WTC11 (cell line): ENCODE measurements around the gene PLD5. TPM values are rescaled to one million over a fixed set of nuclear protein-coding genes. Genes with fewer than 3 reads are reported as not detected.

Source experiments
- ETV6 ChIP-seq: sonication (generic); formaldehyde crosslinking; IDR thresholded peaks from 2 replicates; pipeline ENCODE4 v1.8.1; 2022; ENCODE audit warnings: mild to moderate bottlenecking, missing genetic modification reagents
- FOXP1 ChIP-seq: sonication (generic); formaldehyde crosslinking; IDR thresholded peaks from 2 replicates; pipeline ENCODE4 v1.8.0; 2022; ENCODE audit warnings: missing genetic modification reagents, mild to moderate bottlenecking, moderate library complexity, borderline replicate concordance
- GRHL2 ChIP-seq: fragments of 250-450 bp; sonication (Bioruptor Pico); IDR thresholded peaks from 2 replicates; pipeline ENCODE4 v1.8.0; 2022; ENCODE audit warnings: mild to moderate bottlenecking, moderate library complexity; ENCODE audit not compliant: insufficient replicate concordance, severe bottlenecking
- IRF2 ChIP-seq: sonication (generic); formaldehyde crosslinking; IDR thresholded peaks from 2 replicates; pipeline ENCODE4 v1.8.0; 2022; ENCODE audit warnings: low read depth, missing genetic modification reagents, borderline replicate concordance
- KAT7 ChIP-seq: sonication (generic); formaldehyde crosslinking; IDR thresholded peaks from 2 replicates; pipeline ENCODE4 v1.8.1; 2023; ENCODE audit warnings: missing genetic modification reagents, mild to moderate bottlenecking, borderline replicate concordance
- MYBL2 ChIP-seq: sonication (generic); formaldehyde crosslinking; IDR thresholded peaks from 2 replicates; pipeline ENCODE4 v1.8.1; 2023; ENCODE audit warnings: mild to moderate bottlenecking, moderate library complexity, missing genetic modification reagents
- SMAD3 ChIP-seq: sonication (generic); formaldehyde crosslinking; IDR thresholded peaks from 2 replicates; pipeline ENCODE4 v1.8.0; 2022; ENCODE audit warnings: missing genetic modification reagents, mild to moderate bottlenecking, borderline replicate concordance
- SP1 ChIP-seq: sonication (generic); formaldehyde crosslinking; conservative IDR thresholded peaks from 2 replicates; pipeline ENCODE4 v1.8.1; 2022; ENCODE audit warnings: missing genetic modification reagents
- TCF7 ChIP-seq: sonication (generic); formaldehyde crosslinking; IDR thresholded peaks from 2 replicates; pipeline ENCODE4 v1.8.0; 2022; ENCODE audit warnings: mild to moderate bottlenecking, low read depth, missing genetic modification reagents, moderate library complexity
- ZNF317 ChIP-seq: sonication (generic); formaldehyde crosslinking; IDR thresholded peaks from 2 replicates; pipeline ENCODE4 v1.8.1; 2023; ENCODE audit warnings: low read depth, mild to moderate bottlenecking, moderate library complexity, missing genetic modification reagents, borderline replicate concordance
- ZNF423 ChIP-seq: fragments of 250-450 bp; sonication (Bioruptor Pico); IDR thresholded peaks from 2 replicates; pipeline ENCODE4 v2.1.2; 2022; ENCODE audit warnings: mild to moderate bottlenecking, moderate library complexity
- total RNA-seq: library from RNA; stranded (reverse); gene quantifications from 3 replicates; pipeline ENCODE4 v1.2.3, GENCODE V29; 2021
- TF ChIP-seq, protein P1 (sequence below): sonication (generic); formaldehyde crosslinking; IDR thresholded peaks from 2 replicates; pipeline ENCODE4 v1.8.0; 2022; ENCODE audit warnings: mild to moderate bottlenecking, missing genetic modification reagents
- TF ChIP-seq, protein P2 (sequence below): sonication (generic); formaldehyde crosslinking; IDR thresholded peaks from 2 replicates; pipeline ENCODE4 v1.8.1; 2022; ENCODE audit warnings: missing genetic modification reagents, borderline replicate concordance
- TF ChIP-seq, protein P3 (sequence below): sonication (generic); formaldehyde crosslinking; IDR thresholded peaks from 2 replicates; pipeline ENCODE4 v1.8.0; 2022; ENCODE audit warnings: mild to moderate bottlenecking, missing genetic modification reagents
- TF ChIP-seq, protein P4 (sequence below): fragments of 200-600 bp; IDR thresholded peaks from 2 replicates; pipeline ENCODE4 v1.8.0; 2022; ENCODE audit warnings: antibody characterized with exemption
- TF ChIP-seq, protein P5 (sequence below): sonication (generic); formaldehyde crosslinking; IDR thresholded peaks from 2 replicates; pipeline ENCODE4 v1.8.1; 2023; ENCODE audit warnings: mild to moderate bottlenecking, missing genetic modification reagents, borderline replicate concordance
- TF ChIP-seq, protein P6 (sequence below): sonication (generic); formaldehyde crosslinking; IDR thresholded peaks from 2 replicates; pipeline ENCODE4 v1.8.1; 2023; ENCODE audit warnings: mild to moderate bottlenecking, moderate library complexity, missing genetic modification reagents
- TF ChIP-seq, protein P7 (sequence below): sonication (generic); formaldehyde crosslinking; IDR thresholded peaks from 2 replicates; pipeline ENCODE4 v1.8.0; 2022; ENCODE audit warnings: missing genetic modification reagents
- TF ChIP-seq, protein P8 (sequence below): sonication (generic); formaldehyde crosslinking; IDR thresholded peaks from 2 replicates; pipeline ENCODE4 v1.8.1; 2022; ENCODE audit warnings: low read depth, mild to moderate bottlenecking, moderate library complexity, missing genetic modification reagents, borderline replicate concordance

Gene PLD5
- total RNA-seq, 1 experiment from 2014 or later, result 6.4 TPM

DNA sequence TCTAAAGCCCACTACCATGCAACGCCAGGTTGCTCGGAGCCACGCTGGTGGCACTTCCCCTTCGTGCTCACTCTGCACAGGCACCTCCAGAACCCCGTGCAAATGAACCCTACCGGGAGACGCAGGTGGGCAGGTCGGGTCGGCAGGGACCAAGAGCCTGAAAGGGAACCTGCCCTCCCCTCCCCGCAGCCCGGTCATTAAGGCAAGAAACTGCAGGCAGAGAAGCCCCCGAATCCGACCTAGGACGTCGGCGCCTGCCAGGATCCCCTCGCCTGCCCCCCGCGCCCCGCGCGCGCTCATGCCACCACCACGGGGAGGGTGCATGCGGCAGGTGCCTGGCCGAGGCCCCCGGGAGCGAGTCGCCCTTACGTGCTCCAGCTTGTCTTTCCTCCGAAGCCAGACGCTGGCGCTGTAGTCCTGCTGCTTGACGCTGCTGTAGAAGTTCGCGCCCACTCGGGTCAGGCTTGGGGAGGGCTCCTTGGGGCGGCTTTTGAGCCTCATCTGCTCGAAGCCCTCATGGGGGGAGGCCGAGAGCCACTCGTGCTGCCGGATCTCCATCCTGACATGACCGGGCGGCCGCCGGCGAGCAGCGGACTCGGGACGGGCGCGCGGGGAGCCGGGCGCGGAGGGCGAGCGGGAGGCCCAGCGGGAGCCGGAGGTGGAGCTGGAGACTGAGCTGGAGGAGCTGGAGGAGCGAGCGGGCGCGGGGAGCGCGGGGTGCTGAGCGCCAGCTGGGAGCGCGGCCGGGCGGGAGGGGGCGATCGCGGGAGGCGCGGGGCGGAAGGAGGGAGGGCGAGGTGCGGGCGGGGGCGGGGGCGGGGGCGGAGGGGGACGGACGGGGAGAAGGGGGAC, 552 bp downstream of the PLD5 start (continued):
- TF ChIP-seq, protein P1, sequence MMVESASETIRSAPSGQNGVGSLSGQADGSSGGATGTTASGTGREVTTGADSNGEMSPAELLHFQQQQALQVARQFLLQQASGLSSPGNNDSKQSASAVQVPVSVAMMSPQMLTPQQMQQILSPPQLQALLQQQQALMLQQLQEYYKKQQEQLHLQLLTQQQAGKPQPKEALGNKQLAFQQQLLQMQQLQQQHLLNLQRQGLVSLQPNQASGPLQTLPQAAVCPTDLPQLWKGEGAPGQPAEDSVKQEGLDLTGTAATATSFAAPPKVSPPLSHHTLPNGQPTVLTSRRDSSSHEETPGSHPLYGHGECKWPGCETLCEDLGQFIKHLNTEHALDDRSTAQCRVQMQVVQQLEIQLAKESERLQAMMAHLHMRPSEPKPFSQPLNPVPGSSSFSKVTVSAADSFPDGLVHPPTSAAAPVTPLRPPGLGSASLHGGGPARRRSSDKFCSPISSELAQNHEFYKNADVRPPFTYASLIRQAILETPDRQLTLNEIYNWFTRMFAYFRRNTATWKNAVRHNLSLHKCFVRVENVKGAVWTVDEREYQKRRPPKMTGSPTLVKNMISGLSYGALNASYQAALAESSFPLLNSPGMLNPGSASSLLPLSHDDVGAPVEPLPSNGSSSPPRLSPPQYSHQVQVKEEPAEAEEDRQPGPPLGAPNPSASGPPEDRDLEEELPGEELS (CRISPR knock-in tag), result 0 out of 2 replicates have a peak, but pooled peaks have one; percentile 13
- TF ChIP-seq TCF7 (no peak), MYBL2 (CRISPR knock-in tag) (no peak), FOXP1 (CRISPR knock-in tag) (no peak), ZNF423 (peak; percentile 16; the same call in 1 of the 2 replicates), SMAD3 (CRISPR knock-in tag) (no peak), ZNF317 (CRISPR knock-in tag) (no peak), ETV6 (CRISPR knock-in tag) (peak; percentile 67; the same call in 1 of the 2 replicates), KAT7 (no peak), SP1 (CRISPR knock-in tag) (no peak), GRHL2 (no peak), IRF2 (no peak)
- TF ChIP-seq, protein P2, sequence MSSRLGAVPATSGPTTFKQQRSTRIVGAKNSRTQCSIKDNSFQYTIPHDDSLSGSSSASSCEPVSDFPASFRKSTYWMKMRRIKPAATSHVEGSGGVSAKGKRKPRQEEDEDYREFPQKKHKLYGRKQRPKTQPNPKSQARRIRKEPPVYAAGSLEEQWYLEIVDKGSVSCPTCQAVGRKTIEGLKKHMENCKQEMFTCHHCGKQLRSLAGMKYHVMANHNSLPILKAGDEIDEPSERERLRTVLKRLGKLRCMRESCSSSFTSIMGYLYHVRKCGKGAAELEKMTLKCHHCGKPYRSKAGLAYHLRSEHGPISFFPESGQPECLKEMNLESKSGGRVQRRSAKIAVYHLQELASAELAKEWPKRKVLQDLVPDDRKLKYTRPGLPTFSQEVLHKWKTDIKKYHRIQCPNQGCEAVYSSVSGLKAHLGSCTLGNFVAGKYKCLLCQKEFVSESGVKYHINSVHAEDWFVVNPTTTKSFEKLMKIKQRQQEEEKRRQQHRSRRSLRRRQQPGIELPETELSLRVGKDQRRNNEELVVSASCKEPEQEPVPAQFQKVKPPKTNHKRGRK (CRISPR knock-in tag), result no peak
- TF ChIP-seq, protein P3, sequence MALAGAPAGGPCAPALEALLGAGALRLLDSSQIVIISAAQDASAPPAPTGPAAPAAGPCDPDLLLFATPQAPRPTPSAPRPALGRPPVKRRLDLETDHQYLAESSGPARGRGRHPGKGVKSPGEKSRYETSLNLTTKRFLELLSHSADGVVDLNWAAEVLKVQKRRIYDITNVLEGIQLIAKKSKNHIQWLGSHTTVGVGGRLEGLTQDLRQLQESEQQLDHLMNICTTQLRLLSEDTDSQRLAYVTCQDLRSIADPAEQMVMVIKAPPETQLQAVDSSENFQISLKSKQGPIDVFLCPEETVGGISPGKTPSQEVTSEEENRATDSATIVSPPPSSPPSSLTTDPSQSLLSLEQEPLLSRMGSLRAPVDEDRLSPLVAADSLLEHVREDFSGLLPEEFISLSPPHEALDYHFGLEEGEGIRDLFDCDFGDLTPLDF (CRISPR knock-in tag), result no peak
- TF ChIP-seq, protein P4, sequence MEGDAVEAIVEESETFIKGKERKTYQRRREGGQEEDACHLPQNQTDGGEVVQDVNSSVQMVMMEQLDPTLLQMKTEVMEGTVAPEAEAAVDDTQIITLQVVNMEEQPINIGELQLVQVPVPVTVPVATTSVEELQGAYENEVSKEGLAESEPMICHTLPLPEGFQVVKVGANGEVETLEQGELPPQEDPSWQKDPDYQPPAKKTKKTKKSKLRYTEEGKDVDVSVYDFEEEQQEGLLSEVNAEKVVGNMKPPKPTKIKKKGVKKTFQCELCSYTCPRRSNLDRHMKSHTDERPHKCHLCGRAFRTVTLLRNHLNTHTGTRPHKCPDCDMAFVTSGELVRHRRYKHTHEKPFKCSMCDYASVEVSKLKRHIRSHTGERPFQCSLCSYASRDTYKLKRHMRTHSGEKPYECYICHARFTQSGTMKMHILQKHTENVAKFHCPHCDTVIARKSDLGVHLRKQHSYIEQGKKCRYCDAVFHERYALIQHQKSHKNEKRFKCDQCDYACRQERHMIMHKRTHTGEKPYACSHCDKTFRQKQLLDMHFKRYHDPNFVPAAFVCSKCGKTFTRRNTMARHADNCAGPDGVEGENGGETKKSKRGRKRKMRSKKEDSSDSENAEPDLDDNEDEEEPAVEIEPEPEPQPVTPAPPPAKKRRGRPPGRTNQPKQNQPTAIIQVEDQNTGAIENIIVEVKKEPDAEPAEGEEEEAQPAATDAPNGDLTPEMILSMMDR, result no peak
- TF ChIP-seq, protein P5, sequence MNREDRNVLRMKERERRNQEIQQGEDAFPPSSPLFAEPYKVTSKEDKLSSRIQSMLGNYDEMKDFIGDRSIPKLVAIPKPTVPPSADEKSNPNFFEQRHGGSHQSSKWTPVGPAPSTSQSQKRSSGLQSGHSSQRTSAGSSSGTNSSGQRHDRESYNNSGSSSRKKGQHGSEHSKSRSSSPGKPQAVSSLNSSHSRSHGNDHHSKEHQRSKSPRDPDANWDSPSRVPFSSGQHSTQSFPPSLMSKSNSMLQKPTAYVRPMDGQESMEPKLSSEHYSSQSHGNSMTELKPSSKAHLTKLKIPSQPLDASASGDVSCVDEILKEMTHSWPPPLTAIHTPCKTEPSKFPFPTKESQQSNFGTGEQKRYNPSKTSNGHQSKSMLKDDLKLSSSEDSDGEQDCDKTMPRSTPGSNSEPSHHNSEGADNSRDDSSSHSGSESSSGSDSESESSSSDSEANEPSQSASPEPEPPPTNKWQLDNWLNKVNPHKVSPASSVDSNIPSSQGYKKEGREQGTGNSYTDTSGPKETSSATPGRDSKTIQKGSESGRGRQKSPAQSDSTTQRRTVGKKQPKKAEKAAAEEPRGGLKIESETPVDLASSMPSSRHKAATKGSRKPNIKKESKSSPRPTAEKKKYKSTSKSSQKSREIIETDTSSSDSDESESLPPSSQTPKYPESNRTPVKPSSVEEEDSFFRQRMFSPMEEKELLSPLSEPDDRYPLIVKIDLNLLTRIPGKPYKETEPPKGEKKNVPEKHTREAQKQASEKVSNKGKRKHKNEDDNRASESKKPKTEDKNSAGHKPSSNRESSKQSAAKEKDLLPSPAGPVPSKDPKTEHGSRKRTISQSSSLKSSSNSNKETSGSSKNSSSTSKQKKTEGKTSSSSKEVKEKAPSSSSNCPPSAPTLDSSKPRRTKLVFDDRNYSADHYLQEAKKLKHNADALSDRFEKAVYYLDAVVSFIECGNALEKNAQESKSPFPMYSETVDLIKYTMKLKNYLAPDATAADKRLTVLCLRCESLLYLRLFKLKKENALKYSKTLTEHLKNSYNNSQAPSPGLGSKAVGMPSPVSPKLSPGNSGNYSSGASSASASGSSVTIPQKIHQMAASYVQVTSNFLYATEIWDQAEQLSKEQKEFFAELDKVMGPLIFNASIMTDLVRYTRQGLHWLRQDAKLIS (CRISPR knock-in tag), result no peak
- TF ChIP-seq, protein P6, sequence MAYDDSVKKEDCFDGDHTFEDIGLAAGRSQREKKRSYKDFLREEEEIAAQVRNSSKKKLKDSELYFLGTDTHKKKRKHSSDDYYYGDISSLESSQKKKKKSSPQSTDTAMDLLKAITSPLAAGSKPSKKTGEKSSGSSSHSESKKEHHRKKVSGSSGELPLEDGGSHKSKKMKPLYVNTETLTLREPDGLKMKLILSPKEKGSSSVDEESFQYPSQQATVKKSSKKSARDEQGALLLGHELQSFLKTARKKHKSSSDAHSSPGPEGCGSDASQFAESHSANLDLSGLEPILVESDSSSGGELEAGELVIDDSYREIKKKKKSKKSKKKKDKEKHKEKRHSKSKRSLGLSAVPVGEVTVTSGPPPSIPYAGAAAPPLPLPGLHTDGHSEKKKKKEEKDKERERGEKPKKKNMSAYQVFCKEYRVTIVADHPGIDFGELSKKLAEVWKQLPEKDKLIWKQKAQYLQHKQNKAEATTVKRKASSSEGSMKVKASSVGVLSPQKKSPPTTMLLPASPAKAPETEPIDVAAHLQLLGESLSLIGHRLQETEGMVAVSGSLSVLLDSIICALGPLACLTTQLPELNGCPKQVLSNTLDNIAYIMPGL, result peak; percentile 92
- TF ChIP-seq, protein P7, sequence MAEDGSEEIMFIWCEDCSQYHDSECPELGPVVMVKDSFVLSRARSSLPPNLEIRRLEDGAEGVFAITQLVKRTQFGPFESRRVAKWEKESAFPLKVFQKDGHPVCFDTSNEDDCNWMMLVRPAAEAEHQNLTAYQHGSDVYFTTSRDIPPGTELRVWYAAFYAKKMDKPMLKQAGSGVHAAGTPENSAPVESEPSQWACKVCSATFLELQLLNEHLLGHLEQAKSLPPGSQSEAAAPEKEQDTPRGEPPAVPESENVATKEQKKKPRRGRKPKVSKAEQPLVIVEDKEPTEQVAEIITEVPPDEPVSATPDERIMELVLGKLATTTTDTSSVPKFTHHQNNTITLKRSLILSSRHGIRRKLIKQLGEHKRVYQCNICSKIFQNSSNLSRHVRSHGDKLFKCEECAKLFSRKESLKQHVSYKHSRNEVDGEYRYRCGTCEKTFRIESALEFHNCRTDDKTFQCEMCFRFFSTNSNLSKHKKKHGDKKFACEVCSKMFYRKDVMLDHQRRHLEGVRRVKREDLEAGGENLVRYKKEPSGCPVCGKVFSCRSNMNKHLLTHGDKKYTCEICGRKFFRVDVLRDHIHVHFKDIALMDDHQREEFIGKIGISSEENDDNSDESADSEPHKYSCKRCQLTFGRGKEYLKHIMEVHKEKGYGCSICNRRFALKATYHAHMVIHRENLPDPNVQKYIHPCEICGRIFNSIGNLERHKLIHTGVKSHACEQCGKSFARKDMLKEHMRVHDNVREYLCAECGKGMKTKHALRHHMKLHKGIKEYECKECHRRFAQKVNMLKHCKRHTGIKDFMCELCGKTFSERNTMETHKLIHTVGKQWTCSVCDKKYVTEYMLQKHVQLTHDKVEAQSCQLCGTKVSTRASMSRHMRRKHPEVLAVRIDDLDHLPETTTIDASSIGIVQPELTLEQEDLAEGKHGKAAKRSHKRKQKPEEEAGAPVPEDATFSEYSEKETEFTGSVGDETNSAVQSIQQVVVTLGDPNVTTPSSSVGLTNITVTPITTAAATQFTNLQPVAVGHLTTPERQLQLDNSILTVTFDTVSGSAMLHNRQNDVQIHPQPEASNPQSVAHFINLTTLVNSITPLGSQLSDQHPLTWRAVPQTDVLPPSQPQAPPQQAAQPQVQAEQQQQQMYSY (CRISPR knock-in tag), result 0 out of 2 replicates have a peak, but pooled peaks have one; percentile 18
- TF ChIP-seq, protein P8, sequence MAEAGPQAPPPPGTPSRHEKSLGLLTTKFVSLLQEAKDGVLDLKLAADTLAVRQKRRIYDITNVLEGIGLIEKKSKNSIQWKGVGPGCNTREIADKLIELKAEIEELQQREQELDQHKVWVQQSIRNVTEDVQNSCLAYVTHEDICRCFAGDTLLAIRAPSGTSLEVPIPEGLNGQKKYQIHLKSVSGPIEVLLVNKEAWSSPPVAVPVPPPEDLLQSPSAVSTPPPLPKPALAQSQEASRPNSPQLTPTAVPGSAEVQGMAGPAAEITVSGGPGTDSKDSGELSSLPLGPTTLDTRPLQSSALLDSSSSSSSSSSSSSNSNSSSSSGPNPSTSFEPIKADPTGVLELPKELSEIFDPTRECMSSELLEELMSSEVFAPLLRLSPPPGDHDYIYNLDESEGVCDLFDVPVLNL, result no peak
